Measurements from ENCODE around the gene SLC6A4. TPM values are rescaled to one million over a fixed set of nuclear protein-coding genes. Genes with fewer than 3 reads are reported as not detected.

The SLC6A4 gene
- total RNA-seq, 1 experiment from 2014 or later = 0.02 TPM

DNA sequence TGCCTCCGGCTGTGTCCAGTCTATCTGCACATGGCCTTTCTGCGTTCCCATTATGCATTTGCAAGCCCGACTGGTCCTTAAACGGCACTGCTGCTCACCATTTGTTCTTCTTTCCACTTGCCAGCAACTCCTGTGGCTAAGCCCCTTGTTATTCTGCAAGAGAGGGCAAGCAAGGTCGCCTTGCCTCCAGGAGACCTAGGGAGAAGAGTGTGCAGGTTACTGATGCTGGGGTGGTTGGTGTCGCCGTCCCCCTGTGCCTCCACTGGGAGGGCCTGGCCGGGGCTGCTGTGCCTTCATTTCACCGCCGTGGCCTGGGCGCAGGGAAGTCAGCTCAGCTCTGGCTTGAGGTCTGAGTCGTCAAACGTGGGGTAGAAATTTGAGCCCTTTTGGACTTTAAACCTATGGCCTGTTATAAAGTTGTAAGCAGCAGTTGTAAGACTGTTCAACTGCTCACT, 12.7 kb downstream of the SLC6A4 start:
- no peak for DNase-seq
- H3K4me3 Mint-ChIP-seq = no peak overlapping the region; a peak in 1 of 5 replicates
- Histone ChIP-seq H3K18ac (ENCODE audit: insufficient read length, low read depth, low read length) (no peak overlapping the region), H3K4me1 (ENCODE audit: insufficient read depth, low read length) (no peaks in the 10 kb centered on the region), H2BK20ac (ENCODE audit: low read depth, low read length, poor library complexity, severe bottlenecking) (no peak overlapping the region), H3K23me2 (ENCODE audit: insufficient read length, low read depth, low read length, poor library complexity, severe bottlenecking) (peaks cover 4% of the 10 kb centered on the region), H3K79me2 (ENCODE audit: insufficient read depth, low read length) (no peaks in the 10 kb centered on the region), H3K79me1 (ENCODE audit: insufficient read depth, low read depth, low read length, poor library complexity, severe bottlenecking) (no peaks in the 10 kb centered on the region), H3K27ac (ENCODE audit: insufficient read length, low read depth, low read length) (no peak overlapping the region), H3K27me3 (ENCODE audit: insufficient read depth, low read length) (no peaks in the 10 kb centered on the region), H4K8ac (replicated peaks; ENCODE audit: insufficient read length, low read depth, low read length) (no peak overlapping the region), H4K20me1 (ENCODE audit: control insufficient read depth, insufficient read depth, insufficient read length) (no peaks in the 10 kb centered on the region), H3K9ac (ENCODE audit: extremely low read depth, insufficient read length, low read length) (no peak overlapping the region), H3K4ac (ENCODE audit: low read depth, low read length) (no peak overlapping the region), H2BK5ac (ENCODE audit: insufficient read length, low read length) (no peak overlapping the region), H2BK12ac (ENCODE audit: insufficient read length, low read depth, low read length) (no peak overlapping the region), H3K9me3 (ENCODE audit: control insufficient read depth, low read depth, low read length) (no peaks in the 10 kb centered on the region), H3T11ph (ENCODE audit: low read length) (no peak overlapping the region), H3K23ac (ENCODE audit: insufficient read length, low read depth, low read length) (no peak overlapping the region), H2BK120ac (ENCODE audit: low read depth, low read length, poor library complexity, severe bottlenecking) (no peak overlapping the region), H2BK15ac (ENCODE audit: low read depth, low read length) (peak overlapping the region; percentile 77; the same call in 1 of the 2 replicates), H2AK5ac (ENCODE audit: insufficient read length, low read length) (no peak overlapping the region), H2AFZ (ENCODE audit: low read length) (no peak overlapping the region), H4K5ac (ENCODE audit: insufficient read length, low read depth, low read length) (no peak overlapping the region), H4K91ac (ENCODE audit: insufficient read length, low read depth, low read length) (no peak overlapping the region), H3K56ac (ENCODE audit: insufficient read length, low read depth, low read length) (no peak overlapping the region), H3K4me2 (ENCODE audit: insufficient read depth, insufficient read length, low read length) (no peak overlapping the region), H3K14ac (ENCODE audit: insufficient read depth, low read length) (no peak overlapping the region)
- peaks cover 3% of the 10 kb centered on the region for H3K27me3 Mint-ChIP-seq (ENCODE audit: low read depth)
- H3K27ac Mint-ChIP-seq = no peak overlapping the region; a peak in 1 of 7 replicates
- no CpG with 5 or more reads among the region's 13 CpGs for WGBS (ENCODE audit: extremely low coverage, insufficient read length, low lambda C conversion rate)
- TF ChIP-seq, protein P1, sequence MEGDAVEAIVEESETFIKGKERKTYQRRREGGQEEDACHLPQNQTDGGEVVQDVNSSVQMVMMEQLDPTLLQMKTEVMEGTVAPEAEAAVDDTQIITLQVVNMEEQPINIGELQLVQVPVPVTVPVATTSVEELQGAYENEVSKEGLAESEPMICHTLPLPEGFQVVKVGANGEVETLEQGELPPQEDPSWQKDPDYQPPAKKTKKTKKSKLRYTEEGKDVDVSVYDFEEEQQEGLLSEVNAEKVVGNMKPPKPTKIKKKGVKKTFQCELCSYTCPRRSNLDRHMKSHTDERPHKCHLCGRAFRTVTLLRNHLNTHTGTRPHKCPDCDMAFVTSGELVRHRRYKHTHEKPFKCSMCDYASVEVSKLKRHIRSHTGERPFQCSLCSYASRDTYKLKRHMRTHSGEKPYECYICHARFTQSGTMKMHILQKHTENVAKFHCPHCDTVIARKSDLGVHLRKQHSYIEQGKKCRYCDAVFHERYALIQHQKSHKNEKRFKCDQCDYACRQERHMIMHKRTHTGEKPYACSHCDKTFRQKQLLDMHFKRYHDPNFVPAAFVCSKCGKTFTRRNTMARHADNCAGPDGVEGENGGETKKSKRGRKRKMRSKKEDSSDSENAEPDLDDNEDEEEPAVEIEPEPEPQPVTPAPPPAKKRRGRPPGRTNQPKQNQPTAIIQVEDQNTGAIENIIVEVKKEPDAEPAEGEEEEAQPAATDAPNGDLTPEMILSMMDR (conservative IDR thresholded peaks at IDR 0.05) = no peak
- H3K4me1 Mint-ChIP-seq = peaks cover 16 to 23% of the 10 kb centered on the region in 2 experiments
- H3K36me3 Mint-ChIP-seq (ENCODE audit: insufficient read depth in 1 of 3, low read depth in 3 of 3) = no peaks in the 10 kb centered on the region; a peak in 1 of 7 replicates
- H3K9me3 Mint-ChIP-seq = no peaks in the 10 kb centered on the region

All from H9 (cell line).